GM12892 (cell line): ENCODE data around the gene SLC13A2.
"Not testable (repeated sequence)": the region's sequence is repeated elsewhere in the genome, so short reads cannot be mapped to it uniquely, and the experiment has no call there.

Experiments
- DNase-seq: peaks from one replicate; pipeline ENCODE4 v3.0.0; 2011; ENCODE audit not compliant: insufficient read length
- FAIRE-seq: peaks from 2 replicates; lab custom pipeline; 2011; peaks lifted over from hg19 to GRCh38; lab: Jason Lieb, UNC
- POLR2A ChIP-seq: IDR thresholded peaks from 2 replicates; pipeline ENCODE4 v1.6.1; 2011; ENCODE audit warnings: low read depth, low read length, control low read depth
- POLR2AphosphoS5 ChIP-seq: IDR thresholded peaks from 2 replicates; pipeline ENCODE4 v1.6.1; 2011; ENCODE audit warnings: low read depth, low read length, control low read depth
- TAF1 ChIP-seq: IDR thresholded peaks from 2 replicates; pipeline ENCODE4 v1.6.1; 2011; ENCODE audit warnings: low read depth, mild to moderate bottlenecking, control low read depth, low read length, borderline replicate concordance

The SLC13A2 gene

GRCh38 chr17:28460901-28461300 is 12.5 kb upstream of the SLC13A2 start:
- no peak for TF ChIP-seq POLR2A
- TF ChIP-seq TAF1, result no peak
- TF ChIP-seq POLR2AphosphoS5, result no peak
- no peak for FAIRE-seq
- no peak for DNase-seq

- TF ChIP-seq POLR2AphosphoS5, result no peak
- FAIRE-seq (no peak), DNase-seq (no peak)
Observed at GRCh38 chr17:28466001-28466400, 7.4 kb upstream of the SLC13A2 start.

DNA sequence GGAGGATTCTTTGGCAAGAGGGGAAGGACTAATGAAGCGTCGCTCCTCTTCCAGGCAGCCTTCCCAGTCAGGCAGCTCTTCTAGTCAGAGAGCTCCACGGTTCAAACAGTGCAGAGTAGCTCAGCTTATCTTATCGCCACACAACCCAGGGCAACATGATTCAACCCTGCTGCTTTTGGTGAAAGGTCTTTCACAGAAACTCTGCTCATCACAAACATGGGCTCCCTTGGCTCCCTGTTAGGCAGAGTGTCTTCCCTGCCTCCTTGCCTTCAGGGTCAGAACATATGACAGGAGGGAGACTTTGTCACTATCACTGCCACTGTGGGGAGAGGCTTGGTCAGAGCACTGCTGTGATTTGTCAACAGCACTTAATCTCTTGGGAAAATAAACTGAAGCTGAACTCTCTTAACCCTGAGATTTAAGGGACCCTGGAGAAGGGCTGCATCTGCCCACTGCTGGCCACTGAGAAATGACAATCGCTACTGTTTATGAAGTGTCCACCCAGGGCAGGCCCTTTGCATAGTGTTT is 6.9 kb upstream of the SLC13A2 start:
- DNase-seq, result no peak
- no peak for FAIRE-seq
- no peak for TF ChIP-seq POLR2AphosphoS5
- no peak for TF ChIP-seq TAF1
- TF ChIP-seq POLR2A, result no peak

GRCh38 chr17:28467456-28468025 is 5.9 kb upstream of the SLC13A2 start:
- TF ChIP-seq POLR2A, result no peak
- no peak for TF ChIP-seq TAF1
- TF ChIP-seq POLR2AphosphoS5, result no peak
- DNase-seq (no peak), FAIRE-seq (no peak)

- not testable (repeated sequence) for DNase-seq, FAIRE-seq
Observed at GRCh38 chr17:28468033-28468735, 5.3 kb upstream of the SLC13A2 start.

DNA sequence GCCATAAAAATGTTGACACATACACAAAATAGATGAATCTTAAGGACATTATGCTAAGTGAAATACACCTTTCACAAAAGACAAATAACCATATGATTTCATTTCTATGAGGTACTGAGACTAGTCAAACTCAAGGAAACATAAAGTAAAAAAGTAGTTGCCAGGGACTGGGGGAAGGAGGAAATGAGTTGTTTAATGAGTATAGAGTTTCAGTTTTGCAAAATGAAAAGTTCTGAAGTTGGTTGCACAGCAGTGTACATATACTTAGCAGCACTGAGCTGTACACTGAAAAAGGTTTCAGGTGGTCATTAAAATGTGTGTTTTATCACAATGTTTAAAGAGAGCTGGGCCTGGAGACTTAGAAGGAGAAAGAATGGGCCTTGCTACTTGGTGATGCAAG is 4.7 kb upstream of the SLC13A2 start:
- FAIRE-seq (peak; percentile 50), DNase-seq (no peak)
- TF ChIP-seq POLR2AphosphoS5, result no peak
- no peak for TF ChIP-seq TAF1
- TF ChIP-seq POLR2A, result no peak

GRCh38 chr17:28469376-28469775 is 4.1 kb upstream of the SLC13A2 start:
- TF ChIP-seq POLR2AphosphoS5 (no peak), POLR2A (no peak), TAF1 (no peak)
- FAIRE-seq, result no peak

GRCh38 chr17:28470266-28470913 is 3.1 kb upstream of the SLC13A2 start:
- TF ChIP-seq POLR2AphosphoS5, result no peak
- no peak for TF ChIP-seq POLR2A
- TF ChIP-seq TAF1, result no peak
- DNase-seq (no peak), FAIRE-seq (no peak)

More at GRCh38 chr17:28469376-28469775, 4.1 kb upstream of the SLC13A2 start:
- no peak for DNase-seq

DNA sequence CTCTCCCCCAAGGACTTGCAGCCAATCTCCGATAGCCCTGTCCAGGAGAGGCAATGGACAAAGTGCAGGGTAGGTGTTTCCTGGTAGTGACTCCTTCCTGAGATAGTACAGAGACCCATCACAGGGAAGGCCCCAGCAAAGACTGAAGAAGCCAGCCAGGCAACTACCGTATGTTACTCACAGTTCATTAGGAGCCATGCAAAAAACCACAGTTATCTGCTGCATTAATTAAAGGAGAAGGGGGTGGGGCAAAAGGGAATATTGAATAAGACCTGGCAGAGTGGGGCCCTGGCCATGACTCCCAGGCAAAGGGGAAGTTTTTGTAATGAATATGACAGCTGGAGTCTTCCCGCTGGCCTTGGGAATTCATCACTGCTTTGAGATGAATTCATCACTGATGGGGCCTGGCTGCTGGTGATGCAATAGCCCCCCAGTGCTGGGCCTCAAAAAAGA is 2.5 kb upstream of the SLC13A2 start:
- DNase-seq (no peak), FAIRE-seq (no peak)
- TF ChIP-seq TAF1 (no peak), POLR2AphosphoS5 (no peak), POLR2A (no peak)

- no peak for FAIRE-seq
- TF ChIP-seq POLR2AphosphoS5, result no peak
- no peak for TF ChIP-seq POLR2A
- no peak for TF ChIP-seq TAF1
- DNase-seq, result no peak
Observed at GRCh38 chr17:28471531-28472342, 1.7 kb upstream of the SLC13A2 start.

- TF ChIP-seq POLR2A, result no peak
- no peak for TF ChIP-seq POLR2AphosphoS5
- TF ChIP-seq TAF1, result no peak
- DNase-seq (no peak), FAIRE-seq (no peak)
Observed at GRCh38 chr17:28472871-28473497, 460 bp upstream of the SLC13A2 start.
